Measurements from ENCODE around the gene GREB1. TPM values are rescaled to one million over a fixed set of nuclear protein-coding genes. Genes with fewer than 3 reads are reported as not detected.
A peak's percentile ranks its signal among the peaks of the same experiment; 100 is the strongest.

The GREB1 gene
- total and polyA plus RNA-seq, 4 donors: 12.8 to 36.6 (median 19.3) TPM

DNA sequence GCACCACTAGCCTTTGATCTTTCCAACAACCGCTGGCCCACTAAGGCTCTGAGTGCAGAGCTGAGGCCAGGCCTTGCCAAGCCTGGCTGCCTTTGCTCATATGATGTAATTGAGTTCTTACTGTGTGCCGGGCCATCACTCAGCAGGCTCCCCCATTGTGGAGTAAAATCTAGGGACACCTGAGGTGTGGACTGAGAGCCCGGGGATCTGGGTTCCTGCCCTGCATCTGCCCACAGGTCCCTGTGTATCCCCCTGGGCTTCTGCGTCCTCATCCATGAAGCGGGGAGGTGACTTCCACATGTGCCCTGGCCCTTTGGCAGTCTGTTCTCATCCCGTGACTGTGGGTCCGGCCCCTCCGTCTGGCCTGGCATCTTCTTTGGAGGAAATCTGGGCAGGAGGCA is 33.8 kb downstream of the GREB1 start:
- Histone ChIP-seq H3K9me3 (ENCODE audit: control insufficient read depth, insufficient read depth, low read length) (no peaks in the 10 kb centered on the region), H3K27ac (ENCODE audit: low read depth, low read length) (no peak overlapping the region), H3K36me3 (ENCODE audit: control insufficient read depth, insufficient read depth, low read length) (peaks cover under 1% of the 10 kb centered on the region), H3K4me1 (ENCODE audit: control insufficient read depth, insufficient read depth, low read length) (peaks cover 10% of the 10 kb centered on the region), H3K27me3 (ENCODE audit: control insufficient read depth, insufficient read depth, low read length) (no peaks in the 10 kb centered on the region), H3K4me3 (ENCODE audit: low read depth, low read length) (no peak overlapping the region)
- DNase-seq (ENCODE audit: low read depth in 4 of 6, low spot score in 6 of 6): no peak
- 82% methylated on average over 4 of the region's 8 CpGs for WGBS (ENCODE audit: insufficient coverage)

DNA sequence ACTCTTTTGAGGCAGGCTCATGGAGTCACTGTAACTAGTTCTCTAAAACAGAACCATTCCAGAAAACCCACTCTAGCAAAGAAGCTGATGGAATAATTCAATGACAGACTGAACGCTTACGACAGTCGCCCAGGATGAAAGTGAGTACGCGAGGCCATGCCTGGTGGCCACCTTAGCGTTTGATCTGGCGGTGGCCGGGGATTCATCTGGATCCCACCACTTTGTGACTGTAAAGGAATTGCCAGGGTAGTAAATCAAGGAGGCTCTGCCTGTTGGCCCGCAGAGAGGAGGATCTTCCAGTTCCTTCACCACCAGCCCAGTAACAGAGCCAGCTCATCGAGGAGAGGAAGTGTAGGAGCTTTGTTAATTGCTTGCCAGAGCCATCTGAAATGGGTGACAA is 34.6 kb downstream of the GREB1 start:
- 68% methylated on average over 5 of the region's 10 CpGs for WGBS (ENCODE audit: insufficient coverage)
- peaks cover 10% of the 10 kb centered on the region for H3K4me1 ChIP-seq (ENCODE audit: control insufficient read depth, insufficient read depth, low read length)
- peak in 1 of 6 donors; percentile 24 for DNase-seq (ENCODE audit: low read depth in 4 of 6, low spot score in 6 of 6)
- no peaks in the 10 kb centered on the region for H3K36me3 ChIP-seq (ENCODE audit: control insufficient read depth, insufficient read depth, low read length)
- no peak overlapping the region for H3K27ac ChIP-seq (ENCODE audit: low read depth, low read length)
- H3K9me3 ChIP-seq (ENCODE audit: control insufficient read depth, insufficient read depth, low read length): no peaks in the 10 kb centered on the region
- H3K27me3 ChIP-seq (ENCODE audit: control insufficient read depth, insufficient read depth, low read length): no peaks in the 10 kb centered on the region
- H3K4me3 ChIP-seq (ENCODE audit: low read depth, low read length): no peak overlapping the region

- no peak for DNase-seq (ENCODE audit: low read depth in 4 of 6, low spot score in 6 of 6)
- Histone ChIP-seq H3K36me3 (ENCODE audit: control insufficient read depth, insufficient read depth, low read length) (no peaks in the 10 kb centered on the region), H3K9me3 (ENCODE audit: control insufficient read depth, insufficient read depth, low read length) (no peaks in the 10 kb centered on the region), H3K4me3 (ENCODE audit: low read depth, low read length) (no peak overlapping the region), H3K27ac (ENCODE audit: low read depth, low read length) (no peak overlapping the region), H3K4me1 (ENCODE audit: control insufficient read depth, insufficient read depth, low read length) (peaks cover 10% of the 10 kb centered on the region), H3K27me3 (ENCODE audit: control insufficient read depth, insufficient read depth, low read length) (no peaks in the 10 kb centered on the region)
- 95% methylated on average over 6 of the region's 7 CpGs for WGBS (ENCODE audit: insufficient coverage)
Observed at GRCh38 chr2:11569636-11570035, 35.8 kb downstream of the GREB1 start.

DNA sequence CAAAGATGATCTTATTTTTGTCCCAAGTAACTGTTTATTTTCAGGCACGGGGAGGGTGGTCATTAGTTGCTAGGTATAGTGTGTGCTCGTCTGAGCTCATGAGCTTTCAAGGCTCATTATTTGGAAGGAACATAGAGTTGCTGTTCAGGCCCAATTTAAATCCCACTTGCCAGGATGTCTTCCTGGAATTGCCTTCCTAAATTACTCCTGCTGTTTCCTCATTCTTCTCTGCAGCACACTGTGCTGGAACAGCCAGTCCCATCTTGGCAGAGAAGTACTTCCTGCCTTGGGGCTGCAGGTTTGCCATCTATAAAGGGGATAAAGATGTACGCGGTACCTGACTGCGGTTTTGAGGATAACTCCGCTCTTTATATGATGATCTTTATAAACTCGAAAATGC is 37.3 kb downstream of the GREB1 start:
- H3K36me3 ChIP-seq (ENCODE audit: control insufficient read depth, insufficient read depth, low read length): no peaks in the 10 kb centered on the region
- no peak overlapping the region for H3K27ac ChIP-seq (ENCODE audit: low read depth, low read length)
- no peaks in the 10 kb centered on the region for H3K9me3 ChIP-seq (ENCODE audit: control insufficient read depth, insufficient read depth, low read length)
- H3K4me1 ChIP-seq (ENCODE audit: control insufficient read depth, insufficient read depth, low read length): peaks cover 10% of the 10 kb centered on the region
- H3K27me3 ChIP-seq (ENCODE audit: control insufficient read depth, insufficient read depth, low read length): no peaks in the 10 kb centered on the region
- 55% methylated on average over 6 of the region's 7 CpGs for WGBS (ENCODE audit: insufficient coverage)
- DNase-seq (ENCODE audit: low read depth in 4 of 6, low spot score in 6 of 6): peak in 2 of 6 donors; percentile 53 to 69
- H3K4me3 ChIP-seq (ENCODE audit: low read depth, low read length): no peak overlapping the region

DNA sequence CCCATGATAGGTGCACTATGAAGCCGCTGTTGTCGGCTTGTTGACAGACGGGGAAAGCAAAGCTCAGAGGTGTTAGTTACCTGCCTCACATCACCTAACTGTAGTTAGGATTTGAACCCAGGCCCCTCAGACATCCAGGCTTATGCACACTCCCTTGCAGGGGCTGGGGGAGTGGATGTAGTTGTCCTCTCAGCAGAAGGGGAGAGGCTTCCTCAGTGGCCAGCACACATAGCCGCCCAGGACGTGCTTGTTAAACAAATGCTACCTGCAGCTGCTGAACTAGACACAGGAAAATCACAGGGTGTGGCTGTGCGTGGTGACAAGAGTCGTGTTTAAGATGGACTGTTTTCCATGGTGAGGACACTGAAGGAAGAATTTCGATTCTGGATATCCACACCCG is 39.2 kb downstream of the GREB1 start:
- Histone ChIP-seq H3K27ac (ENCODE audit: low read depth, low read length) (no peak overlapping the region), H3K36me3 (ENCODE audit: control insufficient read depth, insufficient read depth, low read length) (peaks cover 8% of the 10 kb centered on the region), H3K9me3 (ENCODE audit: control insufficient read depth, insufficient read depth, low read length) (no peaks in the 10 kb centered on the region), H3K27me3 (ENCODE audit: control insufficient read depth, insufficient read depth, low read length) (no peaks in the 10 kb centered on the region), H3K4me1 (ENCODE audit: control insufficient read depth, insufficient read depth, low read length) (peaks cover 6% of the 10 kb centered on the region), H3K4me3 (ENCODE audit: low read depth, low read length) (no peak overlapping the region)
- DNase-seq (ENCODE audit: low read depth in 4 of 6, low spot score in 6 of 6): no peak
- 94% methylated on average over 7 of the region's 9 CpGs for WGBS (ENCODE audit: insufficient coverage)

- WGBS (ENCODE audit: insufficient coverage): 78% methylated on average over 5 of the region's 10 CpGs
- no peaks in the 10 kb centered on the region for H3K27me3 ChIP-seq (ENCODE audit: control insufficient read depth, insufficient read depth, low read length)
- H3K4me1 ChIP-seq (ENCODE audit: control insufficient read depth, insufficient read depth, low read length): peaks cover 6% of the 10 kb centered on the region
- H3K9me3 ChIP-seq (ENCODE audit: control insufficient read depth, insufficient read depth, low read length): no peaks in the 10 kb centered on the region
- H3K36me3 ChIP-seq (ENCODE audit: control insufficient read depth, insufficient read depth, low read length): peaks cover 8% of the 10 kb centered on the region
- no peak overlapping the region for H3K27ac ChIP-seq (ENCODE audit: low read depth, low read length)
- no peak overlapping the region for H3K4me3 ChIP-seq (ENCODE audit: low read depth, low read length)
- no peak for DNase-seq (ENCODE audit: low read depth in 4 of 6, low spot score in 6 of 6)
Observed at GRCh38 chr2:11573418-11574175, 39.8 kb downstream of the GREB1 start.

- Histone ChIP-seq H3K36me3 (ENCODE audit: control insufficient read depth, insufficient read depth, low read length) (peaks cover 12% of the 10 kb centered on the region), H3K4me3 (ENCODE audit: low read depth, low read length) (no peak overlapping the region), H3K27me3 (ENCODE audit: control insufficient read depth, insufficient read depth, low read length) (no peaks in the 10 kb centered on the region), H3K4me1 (ENCODE audit: control insufficient read depth, insufficient read depth, low read length) (peaks cover 6% of the 10 kb centered on the region), H3K27ac (ENCODE audit: low read depth, low read length) (no peak overlapping the region), H3K9me3 (ENCODE audit: control insufficient read depth, insufficient read depth, low read length) (no peaks in the 10 kb centered on the region)
- no peak for DNase-seq (ENCODE audit: low read depth in 4 of 6, low spot score in 6 of 6)
- WGBS (ENCODE audit: insufficient coverage): 91% methylated on average over 8 of the region's 12 CpGs
Observed at GRCh38 chr2:11574176-11575046, 40.6 kb downstream of the GREB1 start.

- DNase-seq (ENCODE audit: low read depth in 4 of 6, low spot score in 6 of 6): no peak
- 93% methylated on average over 7 of the region's 10 CpGs for WGBS (ENCODE audit: insufficient coverage)
- no peaks in the 10 kb centered on the region for H3K4me1 ChIP-seq (ENCODE audit: control insufficient read depth, insufficient read depth, low read length)
- H3K4me3 ChIP-seq (ENCODE audit: low read depth, low read length): no peak overlapping the region
- H3K27ac ChIP-seq (ENCODE audit: low read depth, low read length): no peak overlapping the region
- H3K27me3 ChIP-seq (ENCODE audit: control insufficient read depth, insufficient read depth, low read length): no peaks in the 10 kb centered on the region
- H3K9me3 ChIP-seq (ENCODE audit: control insufficient read depth, insufficient read depth, low read length): no peaks in the 10 kb centered on the region
- H3K36me3 ChIP-seq (ENCODE audit: control insufficient read depth, insufficient read depth, low read length): peaks cover 19% of the 10 kb centered on the region
Observed at GRCh38 chr2:11576398-11576797, 42.6 kb downstream of the GREB1 start.

DNA sequence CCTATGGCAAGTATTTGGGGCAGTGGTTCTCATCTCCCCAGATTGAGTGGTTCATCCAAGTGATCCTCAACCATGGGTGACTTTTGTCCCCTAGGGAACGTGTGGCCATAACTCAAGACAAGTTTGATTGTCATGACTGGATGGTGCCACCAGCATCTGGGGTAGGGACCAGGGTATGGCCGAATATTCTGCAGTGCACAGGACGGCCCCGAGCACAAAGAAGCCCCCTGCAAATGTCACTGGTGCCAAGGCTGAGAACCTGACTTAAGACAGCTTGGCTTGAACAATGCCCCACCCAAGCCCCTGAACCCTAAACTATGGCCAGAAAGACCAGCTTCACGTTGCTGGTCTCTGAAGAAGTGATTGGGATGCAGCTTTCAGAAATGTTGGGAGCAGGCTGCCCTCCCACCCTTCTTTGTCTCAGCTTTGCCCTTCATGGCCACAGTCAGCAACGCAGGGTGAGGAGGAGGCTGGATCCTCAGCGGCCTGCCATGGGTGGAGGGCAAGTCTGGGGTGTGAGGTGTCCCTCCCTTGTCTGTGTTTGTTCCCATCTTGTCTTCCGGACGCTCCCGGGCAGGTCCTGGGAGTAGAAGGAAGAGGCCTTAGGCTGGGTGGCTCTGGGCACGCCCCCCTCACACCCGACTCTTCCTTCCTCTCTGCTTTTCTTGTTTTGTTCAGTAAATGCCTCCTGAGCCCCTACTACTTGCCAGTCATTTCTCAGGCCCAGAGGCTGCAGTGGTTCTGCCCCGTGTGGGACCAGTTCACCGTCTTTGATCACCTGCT is 43.4 kb downstream of the GREB1 start:
- no peak overlapping the region for H3K27ac ChIP-seq (ENCODE audit: low read depth, low read length)
- DNase-seq (ENCODE audit: low read depth in 4 of 6, low spot score in 6 of 6): no peak
- H3K4me1 ChIP-seq (ENCODE audit: control insufficient read depth, insufficient read depth, low read length): no peaks in the 10 kb centered on the region
- WGBS (ENCODE audit: insufficient coverage): 83% methylated on average over 5 of the region's 14 CpGs
- H3K36me3 ChIP-seq (ENCODE audit: control insufficient read depth, insufficient read depth, low read length): peaks cover 25% of the 10 kb centered on the region
- H3K4me3 ChIP-seq (ENCODE audit: low read depth, low read length): no peak overlapping the region
- no peaks in the 10 kb centered on the region for H3K9me3 ChIP-seq (ENCODE audit: control insufficient read depth, insufficient read depth, low read length)
- no peaks in the 10 kb centered on the region for H3K27me3 ChIP-seq (ENCODE audit: control insufficient read depth, insufficient read depth, low read length)

Measured in spinal cord (tissue), 10 donors.